IMR-90 (cell line): ENCODE measurements around the gene FAIM2. TPM values are rescaled to one million over a fixed set of nuclear protein-coding genes. Genes with fewer than 3 reads are reported as not detected.

ENCODE experiments used
- ATAC-seq: fragments of 200-7000 bp; cut with Tn5 transposase; 2 replicates; pipeline ENCODE4 v1.9.1; 2020; ENCODE audit warnings: low read depth, mild to moderate bottlenecking, moderate library complexity
- BruUV-seq: library from RNA; stranded (reverse); fragments of 400-500 nt; replicated peaks from 2 replicates; lab custom pipeline; 2021; lab: Mats Ljungman, UMichigan
- CTCF ChIA-PET: fragments of 300-600 bp; formaldehyde crosslinking; extraction: SDS; loops from one replicate; lab custom pipeline; 2021; ENCODE audit warnings: antibody characterized with exemption; lab: Yijun Ruan, JAX
- POLR2A ChIA-PET: fragments of 300-600 bp; sonication (Branson Sonifier 250); formaldehyde crosslinking; loops from one replicate; lab custom pipeline; 2022; ENCODE audit warnings: antibody characterized with exemption; ENCODE audit not compliant: unreplicated experiment; lab: Charles Lee
- DNase-seq: peaks from one replicate; pipeline ENCODE4 v3.0.0; 2013
- H2AFZ ChIP-seq: replicated peaks from 2 replicates; pipeline ENCODE3; 2013; ENCODE audit warnings: low read length, mild to moderate bottlenecking; ENCODE audit not compliant: poor library complexity
- H2AK5ac ChIP-seq: 2 replicates; pipeline ENCODE4 v1.6.1; 2013; ENCODE audit warnings: low read depth, low read length, inconsistent platforms
- H2AK9ac ChIP-seq: replicated peaks from 2 replicates; pipeline ENCODE3; 2013; ENCODE audit warnings: mild to moderate bottlenecking, low read depth, low read length, moderate library complexity; ENCODE audit not compliant: poor library complexity
- H2BK120ac ChIP-seq: 2 replicates; pipeline ENCODE4 v1.6.1; 2013; ENCODE audit warnings: low read depth, low read length, inconsistent platforms
- H2BK15ac ChIP-seq: 3 replicates; pipeline ENCODE4 v1.6.1; 2013; ENCODE audit warnings: low read depth, low read length, inconsistent platforms
- H2BK20ac ChIP-seq: 2 replicates; pipeline ENCODE4 v1.6.1; 2013; ENCODE audit warnings: low read depth, mild to moderate bottlenecking, inconsistent platforms, low read length, moderate library complexity
- H2BK5ac ChIP-seq: 2 replicates; pipeline ENCODE4 v1.6.1; 2013; ENCODE audit warnings: mild to moderate bottlenecking, low read depth, low read length, inconsistent platforms; ENCODE audit not compliant: poor library complexity, severe bottlenecking
- H3K14ac ChIP-seq: replicated peaks from 2 replicates; pipeline ENCODE4 v1.6.1; 2013; ENCODE audit warnings: low read depth, low read length, inconsistent platforms
- H3K18ac ChIP-seq: 2 replicates; pipeline ENCODE4 v1.6.1; 2013; ENCODE audit warnings: low read depth, low read length, control low read depth
- H3K23ac ChIP-seq: 2 replicates; pipeline ENCODE4 v1.6.1; 2013; ENCODE audit warnings: low read depth, low read length, inconsistent platforms
- H3K27ac ChIP-seq: 2 replicates; pipeline ENCODE4 v1.5.1; 2013; ENCODE audit warnings: mild to moderate bottlenecking, control low read depth, low read length; ENCODE audit not compliant: insufficient read depth
- H3K27me3 ChIP-seq: 2 replicates; pipeline ENCODE4 v1.6.1; 2013; ENCODE audit warnings: low read length; ENCODE audit not compliant: control insufficient read depth, insufficient read depth
- H3K36me3 ChIP-seq: 2 replicates; pipeline ENCODE4 v1.6.1; 2013; ENCODE audit warnings: low read length, mixed read lengths; ENCODE audit not compliant: control insufficient read depth, insufficient read depth
- H3K4ac ChIP-seq: 2 replicates; pipeline ENCODE4 v1.6.1; 2013; ENCODE audit warnings: low read depth, low read length, inconsistent platforms
- H3K4me1 ChIP-seq: 2 replicates; pipeline ENCODE4 v1.6.1; 2013; ENCODE audit warnings: low read length, mixed read lengths; ENCODE audit not compliant: control insufficient read depth, insufficient read depth
- H3K4me2 ChIP-seq: 2 replicates; pipeline ENCODE4 v1.6.1; 2013; ENCODE audit warnings: low read depth, mild to moderate bottlenecking, control low read depth, low read length, moderate library complexity
- H3K4me3 ChIP-seq: 2 replicates; pipeline ENCODE4 v1.5.1; 2013; ENCODE audit warnings: low read depth, mild to moderate bottlenecking, control low read depth, low read length, moderate library complexity; ENCODE audit not compliant: insufficient read depth
- H3K56ac ChIP-seq: 2 replicates; pipeline ENCODE4 v1.6.1; 2013; ENCODE audit warnings: low read length, inconsistent platforms; ENCODE audit not compliant: insufficient read depth; ENCODE audit errors: extremely low read depth
- H3K79me1 ChIP-seq, 2 experiments: 2 replicates each; pipeline ENCODE4 v1.6.1; 2013; ENCODE audit warnings: low read length in 2 of 2, inconsistent platforms in 1 of 2, low read depth in 1 of 2
- H3K9ac ChIP-seq: 2 replicates; pipeline ENCODE4 v1.6.1; 2013; ENCODE audit warnings: low read depth, low read length, control low read depth
- H3K9me1 ChIP-seq: 2 replicates; pipeline ENCODE4 v1.6.1; 2013; ENCODE audit warnings: low read length, inconsistent platforms; ENCODE audit not compliant: insufficient read depth
- H3K9me3 ChIP-seq: 2 replicates; pipeline ENCODE4 v1.6.1; 2013; ENCODE audit warnings: low read length; ENCODE audit not compliant: control insufficient read depth, insufficient read depth
- H4K20me1 ChIP-seq: 2 replicates; pipeline ENCODE4 v1.6.1; 2013; ENCODE audit warnings: low read length, inconsistent platforms; ENCODE audit not compliant: insufficient read depth
- H4K5ac ChIP-seq: 2 replicates; pipeline ENCODE4 v1.6.1; 2013; ENCODE audit warnings: mild to moderate bottlenecking, low read depth, low read length, control low read depth
- H4K8ac ChIP-seq, 2 experiments: 2 replicates each; pipeline ENCODE4 v1.6.1; 2013; ENCODE audit warnings: low read depth in 2 of 2, low read length in 2 of 2, control low read depth in 1 of 2, inconsistent platforms in 1 of 2
- H4K91ac ChIP-seq: 2 replicates; pipeline ENCODE4 v1.6.1; 2013; ENCODE audit warnings: low read depth, low read length, inconsistent platforms; ENCODE audit not compliant: insufficient read depth
- CEBPB ChIP-seq: IDR thresholded peaks from 2 replicates; pipeline ENCODE4 v1.6.1; 2012; ENCODE audit warnings: low read depth, low read length, improper control_type of control experiment
- MAFK ChIP-seq: IDR thresholded peaks from 2 replicates; pipeline ENCODE4 v1.6.1; 2012; ENCODE audit warnings: low read depth, low read length, improper control_type of control experiment
- POLR2A ChIP-seq: IDR thresholded peaks from 2 replicates; pipeline ENCODE4 v1.6.1; 2012; ENCODE audit warnings: mild to moderate bottlenecking, low read depth, low read length
- RCOR1 ChIP-seq: IDR thresholded peaks from 2 replicates; pipeline ENCODE4 v1.6.1; 2012; ENCODE audit warnings: mild to moderate bottlenecking, low read length, improper control_type of control experiment; ENCODE audit not compliant: insufficient replicate concordance
- RFX5 ChIP-seq: IDR thresholded peaks from 2 replicates; pipeline ENCODE4 v1.8.0; 2012; ENCODE audit warnings: low read depth, mild to moderate bottlenecking, low read length, moderate library complexity
- USF2 ChIP-seq: fragments of 150-350 bp; IDR thresholded peaks from 2 replicates; pipeline ENCODE4 v1.6.1; 2017; ENCODE audit warnings: mild to moderate bottlenecking, antibody characterized with exemption, low read length, low read depth
- WGBS, 2 experiments: methylation state at CpG; one replicate each; pipeline versions ENCODE4 v1.1.5 to v1.1.7; 2013; ENCODE audit warnings: missing lambda C conversion rate in 2 of 2; ENCODE audit not compliant: insufficient read length in 1 of 2; ENCODE audit errors: extremely low coverage in 2 of 2; 5-methylcytosine and 5-hydroxymethylcytosine counted together
- dilution Hi-C: fragments of 300-500 bp; cut with HindIII; formaldehyde crosslinking; loops from one replicate; pipeline ENCODE4 v1.14.3; 2018; ENCODE audit warnings: low sequenced_read_pairs; ENCODE audit not compliant: unreplicated experiment
- in situ Hi-C: fragments of 300-500 bp; cut with MboI; formaldehyde crosslinking; loops from 3 replicates; pipeline ENCODE4 v1.14.3; 2019; ENCODE audit warnings: low sequenced_read_pairs, inconsistent platforms, mixed read lengths
- intact Hi-C: fragments of 100-400 bp; cut with micrococcal nuclease; formaldehyde crosslinking; loops from 2 replicates; pipeline ENCODE4 v1.10.0; 2022
- polyA plus RNA-seq, 3 experiments: library from polyadenylated mRNA; depleted of rRNA; stranded (reverse); fragments of >200 nt; gene quantifications; 2 replicates each; pipeline ENCODE4 v1.2.3, GENCODE V29; 2012; ENCODE audit warnings: low replicate concordance in 1 of 3
- total RNA-seq: library from RNA; depleted of rRNA; stranded (reverse); fragments of >200 nt; gene quantifications from 2 replicates; pipeline ENCODE4 v1.2.3, GENCODE V29; 2012

The FAIM2 gene
- total and polyA plus RNA-seq, 2 of the 4 experiments (the other 2 are of a cell fraction), result 0.72 to 5.3 TPM

DNA sequence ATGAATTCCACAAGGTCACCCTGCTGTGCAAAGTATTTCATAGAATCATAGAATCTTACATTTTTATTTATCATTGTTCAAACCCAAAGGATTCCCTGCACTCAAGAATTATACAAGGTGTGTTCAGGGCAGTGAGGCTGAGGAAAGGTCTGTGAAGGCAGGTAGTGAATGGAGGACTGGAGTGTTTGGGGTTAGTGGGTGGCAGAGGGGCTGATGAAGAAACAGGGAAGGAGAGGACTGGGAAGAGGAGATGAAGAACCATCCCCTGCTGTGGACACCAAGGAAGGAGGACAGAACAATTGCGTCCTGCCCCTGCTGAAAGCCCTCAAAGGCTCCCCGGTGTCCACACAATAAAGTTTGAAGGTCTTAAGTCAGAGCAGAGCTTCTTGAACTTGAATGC, 50.0 kb downstream of the FAIM2 start:
- in situ Hi-C loops (no loop called here), dilution Hi-C loops (no loop called here), intact Hi-C loops (no loop called here)
- Histone ChIP-seq H3K9ac (no peak overlapping the region), H3K79me1 (no peaks in the 10 kb centered on the region), H4K20me1 (no peaks in the 10 kb centered on the region), H2AK5ac (no peak overlapping the region), H3K56ac (no peak overlapping the region), H2BK20ac (no peak overlapping the region), H3K4me1 (no peaks in the 10 kb centered on the region), H4K91ac (no peak overlapping the region), H3K14ac (no peak overlapping the region), H3K9me1 (no peaks in the 10 kb centered on the region), H2BK15ac (no peak overlapping the region), H3K18ac (no peak overlapping the region), H3K9me3 (peaks cover 3% of the 10 kb centered on the region; the same call in 1 of the 2 replicates), H2AFZ (no peak overlapping the region), H4K5ac (no peak overlapping the region), H4K8ac (no peak overlapping the region), H3K4me2 (no peak overlapping the region), H3K23ac (peak overlapping the region; percentile 25; the same call in 1 of the 2 replicates), H3K27me3 (peaks cover 27% of the 10 kb centered on the region), H3K4ac (no peak overlapping the region), H2BK120ac (no peak overlapping the region), H3K4me3 (no peak overlapping the region), H3K36me3 (no peaks in the 10 kb centered on the region), H2AK9ac (no peak overlapping the region), H3K27ac (no peak overlapping the region), H2BK5ac (no peak overlapping the region)
- WGBS, 2 experiments, result 20% methylated on average over 1 of the region's 2 CpGs; no CpG with 5 or more reads in 1 of the 2 experiments
- POLR2A ChIA-PET, result no interaction called here
- CTCF ChIA-PET, result no interaction called here
- no peak for DNase-seq
- no TSS peak for BruUV-seq
- no peak for TF ChIP-seq USF2
- TF ChIP-seq CEBPB, result no peak
- TF ChIP-seq POLR2A, result no peak
- TF ChIP-seq RFX5, result no peak
- no peak for TF ChIP-seq RCOR1
- no peak for TF ChIP-seq MAFK
- no peak for ATAC-seq
